ENCODE measurements around the gene ADAT2. TPM values are rescaled to one million over a fixed set of nuclear protein-coding genes. Genes with fewer than 3 reads are reported as not detected.
A peak's percentile ranks its signal among the peaks of the same experiment; 100 is the strongest.

Gene ADAT2
- total and polyA plus RNA-seq, 2 of the 13 experiments (the other 11 are each of a cell fraction or from before 2014, with no cell fraction given) = 10.5 to 18.3 TPM

GRCh38 chr6:143432588-143432987 lies 17.9 kb downstream of the ADAT2 start (continued):
- TF ChIP-seq FOXP4 (CRISPR knock-in tag; IDR thresholded peaks at IDR 0.05) (peak; percentile 52; the same call in 1 of the 2 replicates), ZNF280D (CRISPR knock-in tag; IDR thresholded peaks at IDR 0.05) (no peak), PHF5A (CRISPR knock-in tag; IDR thresholded peaks at IDR 0.05; ENCODE audit: low read depth, unreplicated experiment) (no peak), CERS6 (CRISPR knock-in tag; IDR thresholded peaks at IDR 0.05) (no peak), IRF2 (CRISPR knock-in tag; IDR thresholded peaks at IDR 0.05) (0 out of 2 replicates have a peak, but pooled peaks have one; percentile 33), PRMT3 (CRISPR knock-in tag; IDR thresholded peaks at IDR 0.05; ENCODE audit: borderline replicate concordance, low read depth) (no peak), ZNF484 (CRISPR knock-in tag; IDR thresholded peaks at IDR 0.05; ENCODE audit: borderline replicate concordance, low read depth) (no peak), CHCHD3 (CRISPR knock-in tag; IDR thresholded peaks at IDR 0.05) (no peak), TOPORS (CRISPR knock-in tag; IDR thresholded peaks at IDR 0.05) (0 out of 2 replicates have a peak, but pooled peaks have one; percentile 24), SNAPC4 (CRISPR knock-in tag; IDR thresholded peaks at IDR 0.05) (no peak), ZNF280B (CRISPR knock-in tag; IDR thresholded peaks at IDR 0.05; ENCODE audit: borderline replicate concordance) (no peak), ZNF552 (CRISPR knock-in tag; IDR thresholded peaks at IDR 0.05; ENCODE audit: borderline replicate concordance) (no peak), E2F2 (CRISPR knock-in tag; IDR thresholded peaks at IDR 0.05; ENCODE audit: borderline replicate concordance) (no peak), BCL6 (CRISPR knock-in tag; IDR thresholded peaks at IDR 0.05) (peak; percentile 69), MTA3 (CRISPR knock-in tag; IDR thresholded peaks at IDR 0.05) (no peak)
